A673 (cell line): ENCODE data around the gene TTC39B. TPM values are rescaled to one million over a fixed set of nuclear protein-coding genes. Genes with fewer than 3 reads are reported as not detected.
A peak's percentile ranks its signal among the peaks of the same experiment; 100 is the strongest.

Source experiments
- BruUV-seq: library from RNA; stranded (reverse); fragments of 400-500 nt; replicated peaks from 2 replicates; lab custom pipeline; 2021; lab: Mats Ljungman, UMichigan
- CTCF ChIA-PET: fragments of 300-600 bp; sonication (Branson Sonifier 250); formaldehyde crosslinking; loops from one replicate; lab custom pipeline; 2022; ENCODE audit warnings: antibody characterized with exemption; lab: Charles Lee
- POLR2A ChIA-PET: fragments of 300-600 bp; sonication (Branson Sonifier 250); formaldehyde crosslinking; loops from one replicate; lab custom pipeline; 2022; ENCODE audit warnings: antibody characterized with exemption; ENCODE audit not compliant: low non-redundant PET; lab: Charles Lee
- DNase-seq: peaks from one replicate; pipeline ENCODE4 v3.0.0-alpha.2; 2015; ENCODE audit warnings: low spot score
- H3K27ac ChIP-seq: fragments of 200-600 bp; sonication (generic); 2 replicates; pipeline ENCODE4 v1.5.1; 2016; ENCODE audit warnings: mixed run types, low read depth, mild to moderate bottlenecking, mixed read lengths, antibody characterized with exemption, low read length; ENCODE audit not compliant: poor library complexity, severe bottlenecking
- H3K27me3 ChIP-seq: fragments of 200-600 bp; sonication (generic); replicated peaks from 2 replicates; pipeline ENCODE4 v1.6.1; 2017; ENCODE audit warnings: mixed run types, low read depth, mild to moderate bottlenecking, mixed read lengths, antibody characterized with exemption, low read length; ENCODE audit not compliant: insufficient read depth, poor library complexity
- H3K36me3 ChIP-seq: fragments of 200-600 bp; sonication (generic); 2 replicates; pipeline ENCODE4 v1.6.1; 2016; ENCODE audit warnings: mixed run types, mild to moderate bottlenecking, mixed read lengths, antibody characterized with exemption, low read length; ENCODE audit not compliant: insufficient read depth, poor library complexity, severe bottlenecking
- H3K4me1 ChIP-seq: fragments of 200-600 bp; sonication (generic); 2 replicates; pipeline ENCODE4 v1.6.1; 2017; ENCODE audit warnings: mixed run types, mild to moderate bottlenecking, mixed read lengths, antibody characterized with exemption, low read length; ENCODE audit not compliant: insufficient read depth, poor library complexity, severe bottlenecking
- H3K4me3 ChIP-seq: fragments of 200-600 bp; sonication (generic); 2 replicates; pipeline ENCODE4 v1.5.1; 2016; ENCODE audit warnings: low read depth, mixed run types, mild to moderate bottlenecking, mixed read lengths, low read length; ENCODE audit not compliant: poor library complexity, severe bottlenecking
- H3K9me3 ChIP-seq: fragments of 200-600 bp; sonication (generic); 2 replicates; pipeline ENCODE4 v1.6.1; 2016; ENCODE audit warnings: mixed run types, low read depth, mild to moderate bottlenecking, mixed read lengths, antibody characterized with exemption, low read length; ENCODE audit not compliant: poor library complexity, severe bottlenecking
- EZH2 ChIP-seq: fragments of 200-600 bp; sonication (generic); IDR thresholded peaks from 2 replicates; pipeline ENCODE4 v1.6.1; 2017; ENCODE audit warnings: borderline replicate concordance, low read depth, mild to moderate bottlenecking, mixed read lengths, antibody characterized with exemption, low read length; ENCODE audit not compliant: poor library complexity, severe bottlenecking
- intact Hi-C: fragments of 100-400 bp; cut with micrococcal nuclease; formaldehyde crosslinking; loops from one replicate; pipeline ENCODE4 v1.10.0; 2022; ENCODE audit not compliant: unreplicated experiment
- total RNA-seq: library from RNA; stranded (reverse); gene quantifications from 2 replicates; pipeline ENCODE4 v1.2.3, GENCODE V29; 2021
- TF ChIP-seq, protein P1 (sequence below): fragments of 300-800, 200-600 bp; sonication (generic); conservative IDR thresholded peaks from 2 replicates; pipeline ENCODE4 v1.5.1; 2017; ENCODE audit warnings: low read depth, mild to moderate bottlenecking, antibody characterized with exemption, low read length, moderate library complexity, mixed read lengths

The TTC39B gene
- total RNA-seq, 1 experiment from 2014 or later = 0.52 TPM

DNA sequence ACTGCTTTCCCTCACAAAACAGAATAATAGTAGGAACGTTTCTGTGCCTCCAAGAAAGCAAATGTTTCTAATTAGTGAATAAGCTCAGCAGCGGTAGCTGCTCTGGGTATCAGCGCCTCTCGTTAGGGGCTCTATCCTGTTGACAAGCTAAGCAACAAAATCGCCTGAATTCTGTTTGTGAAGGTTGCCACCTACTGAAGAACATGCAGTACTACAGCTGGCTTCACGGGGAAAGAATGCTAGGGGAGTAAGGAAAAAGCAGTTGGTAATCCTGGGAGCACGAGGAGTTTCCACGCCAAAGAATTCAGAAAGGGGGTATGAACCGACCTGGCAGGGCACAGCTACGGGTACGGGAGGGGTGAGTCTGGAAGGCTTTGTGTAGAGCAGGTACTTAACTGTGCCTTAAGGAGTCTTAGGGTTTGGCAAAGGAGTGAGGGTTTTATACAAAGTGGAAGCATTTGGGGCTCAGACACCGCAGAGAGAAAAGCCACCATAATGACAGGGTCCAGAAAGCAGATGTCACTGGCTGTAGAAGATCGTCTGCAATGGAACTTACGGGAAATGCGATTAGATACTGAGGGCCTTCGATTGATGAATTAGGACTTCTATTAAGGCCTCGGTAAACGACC, 171.7 kb downstream of the TTC39B start:
- no peak overlapping the region for H3K4me3 ChIP-seq
- POLR2A ChIA-PET = no interaction called here
- no peaks in the 10 kb centered on the region for H3K27me3 ChIP-seq
- no peaks in the 10 kb centered on the region for H3K9me3 ChIP-seq
- no peaks in the 10 kb centered on the region for H3K4me1 ChIP-seq
- BruUV-seq = no TSS peak
- DNase-seq = peak; percentile 85
- intact Hi-C loops = loop anchor here (5.0 to 10.0 kb wide), 5 partner anchors 88 to 670 kb away; no protein-coding TSS in a partner anchor
- CTCF ChIA-PET = interaction anchor here (0.5 to 1.3 kb wide), 5 partner anchors 90 to 670 kb away, joined by 3 to 7 read pairs (median 4); no protein-coding TSS in a partner anchor
- H3K27ac ChIP-seq = peak overlapping the region; percentile 59
- TF ChIP-seq EZH2 = no peak
- TF ChIP-seq, protein P1, sequence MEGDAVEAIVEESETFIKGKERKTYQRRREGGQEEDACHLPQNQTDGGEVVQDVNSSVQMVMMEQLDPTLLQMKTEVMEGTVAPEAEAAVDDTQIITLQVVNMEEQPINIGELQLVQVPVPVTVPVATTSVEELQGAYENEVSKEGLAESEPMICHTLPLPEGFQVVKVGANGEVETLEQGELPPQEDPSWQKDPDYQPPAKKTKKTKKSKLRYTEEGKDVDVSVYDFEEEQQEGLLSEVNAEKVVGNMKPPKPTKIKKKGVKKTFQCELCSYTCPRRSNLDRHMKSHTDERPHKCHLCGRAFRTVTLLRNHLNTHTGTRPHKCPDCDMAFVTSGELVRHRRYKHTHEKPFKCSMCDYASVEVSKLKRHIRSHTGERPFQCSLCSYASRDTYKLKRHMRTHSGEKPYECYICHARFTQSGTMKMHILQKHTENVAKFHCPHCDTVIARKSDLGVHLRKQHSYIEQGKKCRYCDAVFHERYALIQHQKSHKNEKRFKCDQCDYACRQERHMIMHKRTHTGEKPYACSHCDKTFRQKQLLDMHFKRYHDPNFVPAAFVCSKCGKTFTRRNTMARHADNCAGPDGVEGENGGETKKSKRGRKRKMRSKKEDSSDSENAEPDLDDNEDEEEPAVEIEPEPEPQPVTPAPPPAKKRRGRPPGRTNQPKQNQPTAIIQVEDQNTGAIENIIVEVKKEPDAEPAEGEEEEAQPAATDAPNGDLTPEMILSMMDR = peak; percentile 79
- H3K36me3 ChIP-seq = no peaks in the 10 kb centered on the region

DNA sequence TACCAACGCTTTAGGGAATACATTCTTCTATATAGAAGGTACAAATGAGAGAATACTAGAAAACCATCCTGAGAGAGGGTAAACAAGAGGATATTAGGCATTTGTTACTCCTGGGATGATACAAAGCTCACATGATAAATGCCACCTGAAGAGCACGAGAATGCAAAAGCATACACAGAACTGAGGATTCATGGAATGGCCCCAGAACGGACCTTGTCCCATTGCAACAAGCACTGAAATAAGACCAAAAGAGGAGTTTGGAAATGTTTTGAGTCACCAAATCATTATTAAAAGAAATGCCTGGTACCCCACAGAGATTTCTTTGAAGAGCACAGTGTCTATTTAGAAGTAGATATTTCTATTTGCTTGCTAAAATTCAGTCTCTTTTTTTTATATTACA, 173.5 kb downstream of the TTC39B start:
- Histone ChIP-seq H3K9me3 (no peaks in the 10 kb centered on the region), H3K27ac (no peak overlapping the region), H3K4me1 (no peaks in the 10 kb centered on the region), H3K27me3 (no peaks in the 10 kb centered on the region), H3K36me3 (no peaks in the 10 kb centered on the region), H3K4me3 (no peak overlapping the region)
- no TSS peak for BruUV-seq
- ChIA-PET POLR2A (no interaction called here), CTCF (no interaction called here)
- no peak for DNase-seq
- TF ChIP-seq, protein P1 = no peak
- TF ChIP-seq EZH2 = no peak
- intact Hi-C loops = loop anchor here (10.0 kb wide), 4 partner anchors 139 to 669 kb away; no protein-coding TSS in a partner anchor

- Histone ChIP-seq H3K4me1 (no peaks in the 10 kb centered on the region), H3K36me3 (no peaks in the 10 kb centered on the region), H3K27ac (no peak overlapping the region), H3K9me3 (no peaks in the 10 kb centered on the region), H3K27me3 (no peaks in the 10 kb centered on the region), H3K4me3 (no peak overlapping the region)
- intact Hi-C loops = loop anchor here (10.0 kb wide), 4 partner anchors 137 to 667 kb away; no protein-coding TSS in a partner anchor
- no peak for DNase-seq
- TF ChIP-seq EZH2 = no peak
- TF ChIP-seq, protein P1 = no peak
- BruUV-seq = no TSS peak
- POLR2A ChIA-PET = no interaction called here
- CTCF ChIA-PET = no interaction called here
Observed at GRCh38 chr9:15132091-15132490, 174.9 kb downstream of the TTC39B start.
